ENCODE measurements around the gene TCF23.
"Not testable (repeated sequence)": the region's sequence is repeated elsewhere in the genome, so short reads cannot be mapped to it uniquely, and the experiment has no call there.

The TCF23 gene

GRCh38 chr2:27148801-27149439 is at the start of gene TCF23:
Gene TCF23 (plus strand): TSS chr2:27149004. CDS start chr2:27149134, 130 bp downstream.
- no peak for TF ChIP-seq CTCF (IDR thresholded peaks at IDR 0.05; ENCODE audit: borderline replicate concordance, insufficient read depth, low read depth, low read length)
- H3K4me3 ChIP-seq (ENCODE audit: low read depth, low read length) = no peak within 1 kb of the TSS

- TF ChIP-seq CTCF (IDR thresholded peaks at IDR 0.05; ENCODE audit: borderline replicate concordance, insufficient read depth, low read depth, low read length) = no peak
- no peak overlapping the region for H3K4me3 ChIP-seq (ENCODE audit: low read depth, low read length)
Measured at GRCh38 chr2:27099334-27099955, 49.4 kb upstream of the TCF23 start.

- H3K4me3 ChIP-seq (ENCODE audit: low read depth, low read length) = no peak overlapping the region
- no peak for TF ChIP-seq CTCF (IDR thresholded peaks at IDR 0.05; ENCODE audit: borderline replicate concordance, insufficient read depth, low read depth, low read length)
Measured at GRCh38 chr2:27100036-27100435, 48.8 kb upstream of the TCF23 start.

DNA sequence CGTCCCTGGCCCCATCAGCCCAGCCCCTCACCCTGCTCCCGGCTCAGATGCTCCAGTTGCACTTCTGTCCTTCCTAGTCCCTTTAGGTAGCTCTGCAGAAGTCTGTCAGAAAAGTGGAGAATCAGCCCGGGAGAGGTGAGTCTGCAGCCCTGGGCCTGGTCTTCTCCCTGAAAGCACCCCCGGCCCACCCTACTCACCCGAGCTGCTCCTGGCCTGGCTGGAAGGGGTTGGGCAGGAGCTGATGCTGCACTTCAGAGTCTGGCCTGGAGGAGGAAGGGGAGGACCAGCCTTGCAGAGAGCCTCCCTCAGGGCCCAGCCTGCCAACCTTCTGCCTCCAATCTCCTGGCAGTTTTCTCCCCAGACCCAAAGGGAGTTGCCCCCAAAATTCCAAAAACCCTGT is 46.5 kb upstream of the TCF23 start:
- no peak overlapping the region for H3K4me3 ChIP-seq (ENCODE audit: low read depth, low read length)
- TF ChIP-seq CTCF (IDR thresholded peaks at IDR 0.05; ENCODE audit: borderline replicate concordance, insufficient read depth, low read depth, low read length) = no peak

GRCh38 chr2:27105981-27106380 is 42.8 kb upstream of the TCF23 start:
- TF ChIP-seq CTCF (IDR thresholded peaks at IDR 0.05; ENCODE audit: borderline replicate concordance, insufficient read depth, low read depth, low read length) = no peak
- no peak overlapping the region for H3K4me3 ChIP-seq (ENCODE audit: low read depth, low read length)

DNA sequence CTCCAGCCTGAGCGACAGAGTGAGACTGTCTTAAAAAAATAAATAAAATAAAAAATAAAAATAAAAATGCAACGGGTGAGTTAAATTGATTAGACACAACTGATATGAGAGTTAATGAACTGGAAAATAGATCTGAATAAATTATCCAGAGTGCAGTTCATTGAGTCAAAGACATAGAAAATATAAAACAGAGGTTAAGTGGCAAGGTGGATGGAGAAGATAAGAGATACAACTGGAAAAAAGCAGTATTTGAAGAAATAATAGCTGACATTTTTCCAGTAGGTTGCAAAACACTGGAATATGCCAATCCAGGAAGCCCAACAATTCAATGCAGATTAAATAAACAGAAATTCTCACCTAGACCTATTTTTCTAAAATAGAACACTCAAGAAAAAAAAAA is 40.6 kb upstream of the TCF23 start:
- TF ChIP-seq CTCF (IDR thresholded peaks at IDR 0.05; ENCODE audit: borderline replicate concordance, insufficient read depth, low read depth, low read length) = no peak
- H3K4me3 ChIP-seq (ENCODE audit: low read depth, low read length) = no peak overlapping the region

DNA sequence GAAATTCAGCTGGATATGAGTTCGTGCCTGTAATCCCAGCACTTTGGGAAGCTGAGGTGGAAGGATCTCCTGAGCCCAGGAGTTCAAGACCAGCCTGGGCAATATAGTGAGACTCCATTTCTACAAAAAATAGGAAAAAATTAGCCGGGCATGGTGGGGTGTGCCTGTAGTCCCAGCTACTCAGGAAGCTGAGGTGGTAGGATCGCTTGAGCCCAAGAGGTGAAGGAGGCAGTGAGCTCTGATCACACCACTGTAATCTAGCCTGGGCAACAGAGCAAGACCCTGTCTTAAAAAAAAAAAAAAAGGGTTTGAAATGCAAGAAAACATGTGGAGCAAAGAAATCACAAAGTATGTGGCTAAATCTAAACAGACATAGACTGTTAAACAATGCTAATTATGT is 39.7 kb upstream of the TCF23 start:
- H3K4me3 ChIP-seq (ENCODE audit: low read depth, low read length) = no peak overlapping the region
- no peak for TF ChIP-seq CTCF (IDR thresholded peaks at IDR 0.05; ENCODE audit: borderline replicate concordance, insufficient read depth, low read depth, low read length)

DNA sequence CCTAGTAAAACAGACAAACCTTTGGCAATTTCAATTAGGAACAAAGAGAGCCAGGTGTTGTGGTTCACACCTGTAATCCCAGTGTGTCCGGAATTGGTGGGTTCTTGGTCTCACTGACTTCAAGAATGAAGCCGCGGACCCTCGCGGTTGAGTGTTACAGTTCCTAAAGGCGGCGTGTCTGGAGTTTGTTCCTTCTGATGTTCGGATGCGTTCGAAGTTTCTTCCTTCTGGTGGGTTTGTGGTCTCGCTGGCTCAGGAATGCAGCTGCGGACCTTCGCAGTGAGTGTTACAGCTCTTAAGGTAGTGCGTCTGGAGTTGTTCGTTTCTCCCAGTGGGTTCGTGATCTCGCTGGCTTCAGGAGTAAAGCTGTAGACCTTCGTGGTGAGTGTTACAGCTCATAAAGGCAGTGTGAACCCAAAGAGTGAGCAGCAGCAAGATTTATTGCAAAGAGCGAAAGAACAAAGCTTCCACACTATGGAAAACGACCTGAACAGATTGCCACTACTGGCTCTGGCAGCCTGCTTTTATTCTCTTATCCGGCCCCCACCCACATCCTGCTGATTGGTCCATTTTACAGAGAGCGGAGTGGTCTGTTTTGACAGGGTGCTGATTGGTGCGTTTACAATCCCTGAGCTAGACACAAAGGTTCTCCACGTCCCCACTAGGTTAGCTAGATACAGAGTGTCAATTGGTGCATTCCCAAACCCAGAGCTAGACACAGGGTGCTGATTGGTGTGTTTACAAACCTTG is 38.0 kb upstream of the TCF23 start:
- not testable (repeated sequence) for H3K4me3 ChIP-seq (ENCODE audit: low read depth, low read length)

GRCh38 chr2:27111392-27112078 is 37.3 kb upstream of the TCF23 start:
- not testable (repeated sequence) for H3K4me3 ChIP-seq (ENCODE audit: low read depth, low read length)
